SK-N-DZ (cell line): ENCODE measurements around the gene ACTL7B. TPM values are rescaled to one million over a fixed set of nuclear protein-coding genes. Genes with fewer than 3 reads are reported as not detected.
"Not testable (repeated sequence)": the region's sequence is repeated elsewhere in the genome, so short reads cannot be mapped to it uniquely, and the experiment has no call there.

Source experiments
- DNase-seq: peaks from one replicate; pipeline ENCODE4 v3.0.0-alpha.2; 2015; ENCODE audit warnings: low spot score
- polyA plus RNA-seq, 2 experiments: library from polyadenylated mRNA; depleted of rRNA; stranded (reverse); fragments of >200 nt; gene quantifications; 2 replicates each; pipeline ENCODE4 v1.2.3, GENCODE V29; 2014

ACTL7B gene
- polyA plus RNA-seq (2014; cell fraction: cytosol; rRNA removed), result not detected in 2 replicates
- 0.18 TPM in 1 of 2 replicates, not detected in the other for polyA plus RNA-seq (2014; cell fraction: nucleus; rRNA removed)

DNA sequence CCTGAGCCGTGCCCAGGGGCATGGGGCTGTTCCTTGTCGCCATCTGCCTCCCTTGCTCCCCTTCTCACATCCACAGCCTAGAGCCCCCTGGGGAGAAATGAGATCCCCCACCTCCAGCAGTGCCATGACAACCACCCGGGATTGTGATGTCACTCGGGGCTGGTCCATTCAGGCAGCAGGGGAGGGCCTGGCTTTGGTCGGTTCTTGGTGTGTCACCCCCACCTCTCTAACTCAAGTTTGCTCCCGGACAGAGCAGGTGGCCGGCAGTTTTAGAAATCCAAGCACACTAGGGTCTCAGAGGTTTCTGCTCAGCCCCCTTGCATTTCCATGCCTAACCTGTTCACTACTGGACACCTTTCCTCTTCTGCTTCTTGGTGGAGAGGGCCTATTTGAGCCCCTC lies at the start of gene ACTL7B:
ACTL7B (minus strand) TSS at position 99 of the 400 bp plus-strand sequence; CDS start at position 43, 56 bp downstream.
- no peak for DNase-seq

- DNase-seq, result no peak
Measured at GRCh38 chr9:108905494-108905893, 49.7 kb upstream of the ACTL7B start.

- DNase-seq, result no peak
Measured at GRCh38 chr9:108904161-108904560, 48.4 kb upstream of the ACTL7B start.

DNA sequence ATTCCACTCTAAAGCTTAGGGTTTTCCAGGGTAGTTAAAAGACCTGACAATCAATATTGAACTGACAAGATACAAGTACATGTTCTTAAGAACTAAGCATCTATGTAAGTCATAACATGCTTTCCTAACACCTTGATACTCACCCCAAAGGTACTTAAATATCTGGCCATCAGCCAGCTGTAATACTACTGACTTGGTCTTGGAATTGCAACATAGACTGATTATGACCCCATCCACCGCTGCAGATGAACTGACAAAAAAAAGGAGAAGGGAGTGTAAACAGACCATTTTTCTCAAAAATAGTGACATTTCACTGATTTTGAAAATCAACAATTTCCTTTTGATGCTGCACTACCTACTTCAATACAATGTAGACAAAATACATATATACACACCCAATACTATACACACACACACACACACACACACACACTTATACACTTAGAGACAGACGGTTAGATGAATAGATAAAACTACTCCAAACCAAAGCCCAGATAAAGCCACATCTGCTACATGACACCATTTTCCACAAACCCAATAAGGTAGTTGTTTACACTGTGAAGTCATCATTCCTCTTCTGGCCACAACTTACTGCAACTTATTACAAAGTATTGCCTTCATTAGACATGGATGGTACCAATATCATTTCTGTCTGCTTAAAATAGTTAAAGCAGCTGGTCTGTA lies 47.8 kb upstream of the ACTL7B start:
- DNase-seq, result no peak

- DNase-seq, result no peak
Measured at GRCh38 chr9:108900176-108900575, 44.4 kb upstream of the ACTL7B start.

DNA sequence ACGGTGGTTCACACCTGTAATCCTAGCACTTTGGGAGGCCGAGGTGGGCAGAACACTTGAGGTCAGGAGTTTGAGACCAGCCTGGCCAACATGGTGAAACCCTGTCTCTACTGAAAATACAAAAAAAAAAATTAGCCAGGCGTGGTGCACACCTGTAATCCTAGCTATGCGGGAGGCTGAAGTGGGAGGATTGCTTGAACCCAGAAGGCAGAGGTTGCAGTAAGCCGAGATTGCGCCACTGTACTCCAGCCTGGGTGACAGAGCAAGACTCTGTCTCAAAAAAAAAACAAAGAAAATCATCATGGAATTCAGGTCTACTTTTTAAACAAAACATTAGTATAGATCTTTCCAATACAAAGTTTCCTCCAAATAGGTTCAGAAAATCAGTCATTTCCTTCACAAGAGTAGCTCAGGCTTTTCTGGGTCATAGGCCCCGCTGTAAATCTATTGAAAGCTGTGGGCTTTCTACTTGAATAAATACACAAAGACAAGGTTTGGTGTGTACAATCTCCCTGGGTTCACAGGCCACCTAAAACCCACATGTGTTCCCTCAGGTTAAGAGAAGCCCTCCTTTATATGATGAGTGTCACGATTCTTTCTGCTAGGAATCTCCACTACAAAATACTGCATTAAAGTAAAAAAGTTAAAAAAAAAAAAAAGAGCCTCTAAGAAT lies 43.4 kb upstream of the ACTL7B start:
- DNase-seq, result not testable (repeated sequence)

DNA sequence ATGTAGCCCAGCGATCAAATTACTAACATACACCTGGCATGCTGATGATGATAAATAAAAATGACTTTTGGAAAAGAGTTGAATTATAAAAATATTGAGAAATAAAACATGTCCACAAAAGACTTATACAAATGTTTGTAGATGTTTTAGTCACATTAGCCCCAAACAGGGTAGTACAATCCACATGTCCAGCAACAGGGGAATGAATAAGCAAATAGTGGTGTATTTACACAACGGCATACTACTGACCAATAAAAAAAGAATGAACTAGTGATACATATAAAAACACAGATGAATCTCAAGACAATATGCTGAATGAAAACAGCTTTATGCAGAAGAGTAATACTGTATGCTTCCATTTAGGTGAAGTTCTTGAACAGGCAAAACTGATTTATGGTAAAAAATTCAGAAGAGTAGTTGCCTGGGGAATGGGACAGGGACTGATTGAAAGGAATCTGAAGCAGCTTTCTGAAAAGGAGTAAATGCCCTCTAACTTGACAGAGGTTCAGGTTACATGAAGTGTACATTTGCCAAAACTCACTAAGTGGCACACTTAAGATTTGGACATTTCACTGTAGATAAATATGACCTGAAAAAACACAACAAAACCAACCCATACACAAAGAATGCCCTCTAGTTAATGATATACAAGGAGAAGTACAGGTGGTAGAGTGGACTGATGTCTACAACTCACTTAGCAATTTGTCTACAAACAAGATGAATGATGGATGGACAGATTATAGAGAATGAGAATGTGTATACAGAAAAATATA lies 41.7 kb upstream of the ACTL7B start:
- no peak for DNase-seq

GRCh38 chr9:108894225-108894997 lies 38.6 kb upstream of the ACTL7B start:
- no peak for DNase-seq

DNA sequence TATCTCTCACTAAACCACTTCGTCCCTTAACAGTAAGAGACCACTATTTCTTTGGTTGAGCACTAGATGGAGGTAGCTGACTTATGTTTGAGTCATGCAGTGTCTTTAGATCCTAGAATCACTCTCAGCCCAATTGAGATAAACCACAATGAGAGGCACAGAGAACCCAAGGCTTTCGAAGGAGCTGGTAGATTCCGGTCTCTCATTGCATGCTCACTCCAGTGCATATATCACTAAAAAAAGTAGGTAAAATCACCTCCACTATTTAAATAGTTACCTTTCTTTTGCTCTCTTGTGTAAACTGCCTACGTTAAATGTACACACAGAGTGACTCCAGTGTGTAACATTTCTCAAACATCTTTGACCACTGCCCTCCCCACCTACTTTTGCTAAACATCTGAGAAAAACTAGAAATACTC lies 33.9 kb upstream of the ACTL7B start:
- no peak for DNase-seq

DNA sequence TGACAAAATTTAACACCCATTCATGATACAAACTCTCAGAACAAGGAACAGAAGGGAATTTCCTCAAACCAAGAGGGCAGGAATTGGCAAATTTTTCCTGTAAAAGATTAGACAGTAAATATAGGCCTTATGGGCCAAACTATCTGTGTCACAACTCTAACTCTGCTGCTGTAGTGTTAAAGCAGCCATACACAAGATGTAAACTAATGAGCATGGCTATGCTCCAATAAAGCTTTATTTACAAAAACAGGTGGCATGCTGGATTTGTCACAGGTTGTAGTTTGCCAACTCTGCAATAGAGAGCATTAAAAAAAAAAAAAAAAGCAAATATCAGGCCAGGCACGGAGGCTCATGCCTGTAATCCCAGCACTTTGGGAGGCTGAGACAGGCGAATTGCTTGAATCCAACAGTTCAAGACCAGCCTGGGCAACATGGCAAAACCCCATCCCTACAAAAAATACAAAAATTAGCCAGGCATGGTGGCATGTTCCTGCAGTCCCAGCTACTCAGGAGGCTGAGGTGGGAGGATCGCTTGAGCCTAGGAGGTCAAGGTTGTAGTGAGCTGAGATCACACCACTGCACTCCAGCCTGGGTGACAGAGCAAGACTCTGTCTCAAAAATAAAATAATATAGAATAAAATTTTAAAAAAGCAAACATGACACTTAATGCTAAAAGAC lies 30.9 kb upstream of the ACTL7B start:
- not testable (repeated sequence) for DNase-seq

DNA sequence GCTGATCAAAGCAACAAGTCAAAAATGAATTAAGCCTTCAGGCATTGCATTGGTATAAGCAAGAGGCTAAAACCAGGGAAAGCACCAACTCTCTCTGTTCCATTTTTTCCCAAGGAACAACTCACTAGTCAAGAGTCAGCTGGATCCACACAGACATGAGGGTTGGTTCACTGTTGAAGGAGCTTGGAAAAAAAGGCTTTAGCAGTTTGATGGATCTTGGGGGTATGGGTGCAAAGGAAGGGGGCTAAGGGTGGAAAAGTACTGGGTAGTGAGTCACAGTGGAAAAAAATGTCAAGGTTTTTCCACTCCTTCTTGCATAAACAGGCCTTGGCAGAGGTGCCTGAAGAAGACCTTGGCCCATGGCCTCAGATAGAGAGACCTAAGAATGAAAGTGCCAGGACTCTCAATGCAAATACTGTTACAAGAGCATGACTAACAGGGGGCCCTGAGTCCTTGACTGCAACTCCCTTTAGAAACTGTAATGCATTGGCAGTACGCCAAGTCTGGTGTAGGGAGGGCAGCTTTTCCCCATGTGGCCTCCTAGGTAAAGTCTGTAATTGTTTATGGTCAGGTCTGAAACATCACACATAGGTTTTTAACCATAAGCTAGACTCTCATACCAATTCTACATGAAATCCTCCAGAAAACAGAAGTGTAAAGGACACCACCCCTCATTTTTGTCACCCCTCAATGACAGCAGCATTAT lies 30.0 kb upstream of the ACTL7B start:
- no peak for DNase-seq

DNA sequence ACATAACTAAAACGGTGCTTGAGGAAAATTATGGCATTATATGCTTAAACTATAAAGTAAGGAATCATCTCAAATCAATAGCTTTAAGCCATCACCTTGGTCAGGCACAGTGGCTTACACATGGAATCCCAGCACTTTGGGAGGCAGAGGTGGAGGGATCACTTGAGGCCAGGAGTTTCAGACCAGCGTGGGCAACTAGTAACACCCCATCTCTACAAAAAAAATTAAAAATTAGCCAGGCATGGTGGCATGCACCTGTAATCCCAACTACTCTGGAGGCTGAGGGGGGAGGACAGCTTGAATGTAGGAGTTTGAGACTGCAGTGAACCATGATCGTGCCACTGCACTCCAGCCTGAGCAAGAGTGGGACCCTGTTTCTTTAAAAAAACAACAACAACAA lies 28.9 kb upstream of the ACTL7B start:
- no peak for DNase-seq

GRCh38 chr9:108883085-108883484 lies 27.3 kb upstream of the ACTL7B start:
- DNase-seq, result no peak

DNA sequence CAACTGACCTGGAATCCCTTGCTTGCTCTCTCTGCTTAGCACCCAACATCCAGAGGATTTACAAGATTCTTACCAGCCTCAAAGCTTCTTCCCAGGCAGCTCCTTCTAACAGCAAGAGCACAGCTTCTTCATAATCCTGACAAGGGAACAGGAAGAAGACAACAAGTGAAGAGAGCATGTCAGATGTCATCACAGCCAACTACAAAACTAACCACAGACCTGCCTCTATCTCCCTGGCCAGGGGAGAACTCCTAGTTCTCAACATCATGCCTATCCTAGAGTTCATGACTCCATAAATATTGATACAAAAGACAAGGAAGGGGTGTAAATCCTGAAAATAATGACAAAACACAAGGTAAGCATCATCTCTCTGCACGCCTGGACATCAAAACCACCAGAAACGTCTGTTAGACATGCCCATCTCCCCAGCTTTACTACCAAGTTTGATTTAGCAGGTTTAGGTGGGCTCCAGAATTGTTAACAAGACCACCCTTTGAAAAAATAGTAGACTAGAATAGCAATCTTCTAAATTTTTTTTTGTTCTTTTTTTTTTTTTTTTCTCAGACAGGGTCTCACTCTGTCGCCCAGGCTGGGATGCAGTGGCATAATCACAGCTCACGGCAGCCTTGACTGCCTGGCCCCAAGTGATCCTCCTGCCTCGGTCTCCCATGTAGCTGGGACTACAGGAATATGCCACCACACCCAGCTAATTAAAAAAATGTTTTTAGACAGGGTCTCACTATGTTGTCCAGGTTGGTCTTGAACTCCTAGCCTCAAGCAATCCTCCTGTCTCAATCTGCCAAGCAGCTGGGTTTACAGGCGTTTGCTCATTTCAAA lies 26.5 kb upstream of the ACTL7B start:
- no peak for DNase-seq

- no peak for DNase-seq
Measured at GRCh38 chr9:108880738-108881316, 25.0 kb upstream of the ACTL7B start.

- DNase-seq, result no peak
Measured at GRCh38 chr9:108877524-108877923, 21.7 kb upstream of the ACTL7B start.

DNA sequence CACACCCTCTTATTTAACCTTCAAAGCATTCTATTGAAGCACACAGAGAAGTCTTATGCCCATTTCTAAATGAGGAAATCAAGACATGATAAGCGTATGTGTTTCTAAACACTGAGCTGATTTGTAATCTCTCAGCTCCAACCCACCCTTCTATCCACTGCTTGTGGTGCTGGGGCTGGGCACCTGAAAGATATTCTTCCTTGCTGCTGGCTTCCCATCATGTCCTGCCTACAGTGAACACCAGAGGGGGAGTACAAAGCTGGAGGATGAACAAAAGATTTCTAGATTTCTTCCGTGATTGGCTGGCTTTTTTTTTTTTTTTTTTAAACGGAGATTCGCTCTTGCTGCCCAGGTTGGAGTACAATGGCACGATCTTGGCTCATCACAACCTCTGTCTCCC lies 20.6 kb upstream of the ACTL7B start:
- DNase-seq, result no peak

DNA sequence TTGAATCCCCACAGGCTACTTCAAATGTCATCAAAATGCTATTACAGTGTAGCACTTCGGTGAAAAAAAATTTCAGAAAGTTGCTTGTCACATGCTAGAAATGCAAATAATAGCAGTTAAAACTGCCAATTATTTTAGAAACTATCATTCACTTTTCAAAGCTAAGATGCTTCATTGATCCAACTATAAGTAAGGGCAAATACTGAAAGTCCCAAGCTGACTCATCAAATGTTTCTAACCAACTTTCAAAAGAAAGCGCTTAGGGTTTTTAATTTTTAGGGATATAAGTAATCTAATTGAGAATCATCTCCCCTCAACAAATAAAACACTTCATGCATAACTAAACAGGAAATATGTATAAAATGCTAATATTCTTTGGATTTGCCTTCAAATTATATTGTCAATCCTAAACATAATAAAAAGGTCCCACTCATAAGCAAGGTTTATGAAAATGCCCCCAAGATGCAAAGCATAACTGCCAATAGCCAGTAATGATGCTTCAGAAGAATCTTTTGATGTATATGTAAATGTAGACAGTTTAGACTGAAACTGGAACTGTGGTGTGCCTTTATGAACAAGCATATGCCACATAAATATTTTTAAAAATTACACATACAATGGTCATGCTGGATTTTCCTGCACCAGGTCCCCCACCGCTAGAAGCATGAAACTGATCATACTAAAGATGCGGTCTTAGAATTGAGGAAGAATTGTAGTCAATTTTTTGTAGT lies 18.4 kb upstream of the ACTL7B start:
- DNase-seq, result no peak
